ENCODE results near the gene LRRC51.
"Not testable (repeated sequence)": the region's sequence is repeated elsewhere in the genome, so short reads cannot be mapped to it uniquely, and the experiment has no call there.

GRCh38 chr11:72142543-72142942, 61.9 kb downstream of the LRRC51 start:
- not testable (repeated sequence) for TF ChIP-seq CTCF (IDR thresholded peaks at IDR 0.05; ENCODE audit: insufficient read depth, low read depth, low read length); EZH2 (IDR thresholded peaks at IDR 0.05; ENCODE audit: insufficient read depth, low read length)
